NCI-H2029 (cell line): Measurements from ENCODE around the gene LRRC32.
"Not testable (repeated sequence)": the region's sequence is repeated elsewhere in the genome, so short reads cannot be mapped to it uniquely, and the experiment has no call there.

Experiments used
- DNase-seq: peaks from one replicate; lab custom pipeline; 2025; lab: John Stamatoyannopoulos, UW

Gene LRRC32

GRCh38 chr11:76612226-76612625, 58.3 kb downstream of the LRRC32 start:
- no peak for DNase-seq

- DNase-seq, result no peak
Observed at GRCh38 chr11:76610871-76611475, 59.6 kb downstream of the LRRC32 start.

GRCh38 chr11:76610371-76610770, 60.2 kb downstream of the LRRC32 start:
- no peak for DNase-seq

- no peak for DNase-seq
Observed at GRCh38 chr11:76609736-76610370, 60.7 kb downstream of the LRRC32 start.

- DNase-seq, result not testable (repeated sequence)
Observed at GRCh38 chr11:76608879-76609460, 61.6 kb downstream of the LRRC32 start.

GRCh38 chr11:76608228-76608627, 62.3 kb downstream of the LRRC32 start:
- not testable (repeated sequence) for DNase-seq
